GM12878 (cell line): ENCODE data around the gene RAD9A. TPM values are rescaled to one million over a fixed set of nuclear protein-coding genes. Genes with fewer than 3 reads are reported as not detected.

ENCODE experiments used
- ATAC-seq: fragments of 200-7000 bp; cut with Tn5 transposase; 3 replicates; pipeline ENCODE4 v1.9.1; 2020; ENCODE audit warnings: mild to moderate bottlenecking, moderate library complexity
- BruUV-seq: library from RNA; stranded (reverse); fragments of 400-500 nt; replicated peaks from 2 replicates; lab custom pipeline; 2021; lab: Mats Ljungman, UMichigan
- CTCF ChIA-PET: fragments of 300-600 bp; sonication (Branson Sonifier 250); formaldehyde crosslinking; extraction: SDS; loops from one replicate; lab custom pipeline; 2021; ENCODE audit warnings: inconsistent platforms; lab: Yijun Ruan, JAX
- POLR2A ChIA-PET: fragments of 350-600 bp; formaldehyde crosslinking; extraction: SDS; loops from one replicate; lab custom pipeline; 2021; ENCODE audit warnings: inconsistent platforms; lab: Charles Lee
- RAD21 ChIA-PET: fragments of 300-600 bp; sonication (Branson Sonifier 250); formaldehyde crosslinking; loops from one replicate; lab custom pipeline; 2023; ENCODE audit warnings: antibody characterized with exemption; ENCODE audit not compliant: unreplicated experiment; lab: Charles Lee
- SMC1A ChIA-PET: fragments of 300-600 bp; sonication (Branson Sonifier 250); formaldehyde crosslinking; loops from one replicate; lab custom pipeline; 2023; ENCODE audit not compliant: unreplicated experiment, uncharacterized antibody; lab: Charles Lee
- DNase-seq: peaks from one replicate; pipeline ENCODE4 v3.0.0-alpha.2; 2011; ENCODE audit warnings: low read depth, low spot score
- FAIRE-seq: peaks from 3 replicates; lab custom pipeline; 2011; peaks lifted over from hg19 to GRCh38; lab: Jason Lieb, UNC
- H2AFZ ChIP-seq: 2 replicates; pipeline ENCODE4 v1.6.0; 2011; ENCODE audit warnings: low read depth, low read length, control low read depth; ENCODE audit not compliant: control insufficient read depth
- H3K27ac ChIP-seq: 2 replicates; pipeline ENCODE4 v1.5.1; 2011; ENCODE audit warnings: control low read depth; ENCODE audit not compliant: control insufficient read depth, insufficient read depth
- H3K27me3 ChIP-seq, 2 experiments: replicated peaks in 1 of 2; 2 replicates each; pipeline versions ENCODE4 v1.6.0 to v1.6.1; 2011; ENCODE audit warnings: low read length in 1 of 2; ENCODE audit not compliant: control insufficient read depth in 2 of 2, insufficient read depth in 2 of 2
- H3K36me3 ChIP-seq, 2 experiments: 2 replicates each; pipeline ENCODE4 v1.5.1; 2011; ENCODE audit warnings: low read length in 1 of 2; ENCODE audit not compliant: control insufficient read depth in 2 of 2, insufficient read depth in 2 of 2
- H3K4me1 ChIP-seq: 2 replicates; pipeline ENCODE4 v1.6.1; 2011; ENCODE audit warnings: mild to moderate bottlenecking, low read length, moderate library complexity, mixed read lengths; ENCODE audit not compliant: control insufficient read depth, insufficient read depth
- H3K4me2 ChIP-seq: 2 replicates; pipeline ENCODE4 v1.6.0; 2011; ENCODE audit warnings: control low read depth; ENCODE audit not compliant: control insufficient read depth, insufficient read depth
- H3K4me3 ChIP-seq: fragments of 200-600 bp; sonication (generic); 2 replicates; pipeline ENCODE4 v1.5.1; 2016
- H3K79me2 ChIP-seq: 2 replicates; pipeline ENCODE4 v1.6.0; 2011; ENCODE audit warnings: low read length; ENCODE audit not compliant: control insufficient read depth, insufficient read depth
- H3K9ac ChIP-seq: 2 replicates; pipeline ENCODE4 v1.8.0; 2011; ENCODE audit warnings: low read length, control low read depth, mixed read lengths; ENCODE audit not compliant: control insufficient read depth, insufficient read depth
- H3K9me3 ChIP-seq: replicated peaks from 3 replicates; pipeline ENCODE4 v1.5.1; 2011; ENCODE audit warnings: mild to moderate bottlenecking, low read length; ENCODE audit not compliant: control insufficient read depth, insufficient read depth
- H4K20me1 ChIP-seq: 2 replicates; pipeline ENCODE4 v1.6.0; 2011; ENCODE audit not compliant: control insufficient read depth, insufficient read depth
- BCL11A ChIP-seq: IDR thresholded peaks from 2 replicates; pipeline ENCODE4 v1.6.1; 2011; ENCODE audit warnings: low read depth, low read length
- GATAD2B ChIP-seq: fragments of 450-650 bp; conservative IDR thresholded peaks from 2 replicates; pipeline ENCODE4 v1.6.1; 2017; ENCODE audit warnings: low read depth, mild to moderate bottlenecking, moderate library complexity
- KDM1A ChIP-seq: fragments of 200-600 bp; sonication (generic); IDR thresholded peaks from 2 replicates; pipeline ENCODE4 v1.6.1; 2016; ENCODE audit warnings: borderline replicate concordance
- NBN ChIP-seq: fragments of 450-650 bp; IDR thresholded peaks from 2 replicates; pipeline ENCODE4 v1.6.1; 2016
- POLR2AphosphoS2 ChIP-seq: IDR thresholded peaks from 2 replicates; pipeline ENCODE4 v1.6.1; 2011; ENCODE audit warnings: low read depth, mild to moderate bottlenecking, low read length, improper control_type of control experiment, moderate library complexity
- SMARCA5 ChIP-seq: fragments of 450-650 bp; IDR thresholded peaks from 2 replicates; pipeline ENCODE4 v1.6.1; 2017; ENCODE audit warnings: mild to moderate bottlenecking
- SUZ12 ChIP-seq: fragments of 200-600 bp; sonication (generic); IDR thresholded peaks from one replicate; pipeline ENCODE4 v1.6.1; 2018; ENCODE audit warnings: antibody characterized with exemption, mild to moderate bottlenecking; ENCODE audit not compliant: unreplicated experiment
- TBL1XR1 ChIP-seq: IDR thresholded peaks from 2 replicates; pipeline ENCODE4 v1.6.1; 2012; ENCODE audit warnings: low read depth, low read length, improper control_type of control experiment
- TCF12 ChIP-seq: IDR thresholded peaks from 2 replicates; pipeline ENCODE4 v1.6.1; 2011; ENCODE audit warnings: low read depth, mild to moderate bottlenecking, low read length
- ZNF274 ChIP-seq: IDR thresholded peaks from one replicate; pipeline ENCODE4 v1.8.0; 2011; ENCODE audit not compliant: insufficient read length, insufficient read depth
- WGBS: methylation state at CpG from one replicate; pipeline ENCODE4 v1.1.6; 2016; ENCODE audit warnings: low lambda C conversion rate; ENCODE audit not compliant: insufficient replicate concordance, insufficient coverage; ENCODE audit errors: missing lambda C conversion rate; 5-methylcytosine and 5-hydroxymethylcytosine counted together
- in situ Hi-C: fragments of 300-500 bp; cut with MboI; formaldehyde crosslinking; loops from 9 replicates; pipeline ENCODE4 v1.14.3; 2018; ENCODE audit warnings: mixed read lengths
- intact Hi-C: fragments of 100-400 bp; cut with micrococcal nuclease; formaldehyde crosslinking; loops from one replicate; pipeline ENCODE4 v1.14.2; 2022; ENCODE audit not compliant: unreplicated experiment
- polyA plus RNA-seq, 11 experiments: library from polyadenylated mRNA; depleted of rRNA in 4 of 11; unstranded in 6 of 11; stranded (reverse) in 5 of 11; fragments of >200 nt; fragmentation: Nextera tagmentation in 4 of 11; fragmentation: Illumina TruSeq in 1 of 11; extraction: Ambion mirVana in 4 of 11; extraction: Trizol in 1 of 11; gene quantifications; 1 replicate in 1 of 11; 2 replicates in 10 of 11; pipeline versions ENCODE4 v1.2.1 to v1.2.3, GENCODE V29; 2011 to 2016; ENCODE audit warnings: inconsistent platforms in 2 of 11, missing spikeins in 2 of 11, low read depth in 1 of 11
- total RNA-seq, 4 experiments: library from RNA; depleted of rRNA in 3 of 4; stranded (reverse); fragments of >200 nt in 3 of 4; fragmentation: Illumina TruSeq in 1 of 4; extraction: Trizol in 1 of 4; gene quantifications; 2 replicates each; pipeline versions ENCODE4 v1.2.1 to v1.2.3, GENCODE V29; 2013 to 2021
- TF ChIP-seq, protein P1 (sequence below): fragments of 150-350 bp; IDR thresholded peaks from 2 replicates; pipeline ENCODE4 v1.6.1; 2016; ENCODE audit warnings: low read depth, low read length
- TF ChIP-seq, protein P2 (sequence below): IDR thresholded peaks from 2 replicates; pipeline ENCODE4 v1.6.1; 2012; ENCODE audit warnings: mild to moderate bottlenecking, low read depth, low read length

The RAD9A gene
- total and polyA plus RNA-seq, 10 of the 15 experiments (the other 5 are each of a cell fraction or from before 2014, with no cell fraction given): 1.1 to 36.2 (median 19.8) TPM

- TF ChIP-seq KDM1A (no peak), NBN (no peak)
- TF ChIP-seq, protein P1, sequence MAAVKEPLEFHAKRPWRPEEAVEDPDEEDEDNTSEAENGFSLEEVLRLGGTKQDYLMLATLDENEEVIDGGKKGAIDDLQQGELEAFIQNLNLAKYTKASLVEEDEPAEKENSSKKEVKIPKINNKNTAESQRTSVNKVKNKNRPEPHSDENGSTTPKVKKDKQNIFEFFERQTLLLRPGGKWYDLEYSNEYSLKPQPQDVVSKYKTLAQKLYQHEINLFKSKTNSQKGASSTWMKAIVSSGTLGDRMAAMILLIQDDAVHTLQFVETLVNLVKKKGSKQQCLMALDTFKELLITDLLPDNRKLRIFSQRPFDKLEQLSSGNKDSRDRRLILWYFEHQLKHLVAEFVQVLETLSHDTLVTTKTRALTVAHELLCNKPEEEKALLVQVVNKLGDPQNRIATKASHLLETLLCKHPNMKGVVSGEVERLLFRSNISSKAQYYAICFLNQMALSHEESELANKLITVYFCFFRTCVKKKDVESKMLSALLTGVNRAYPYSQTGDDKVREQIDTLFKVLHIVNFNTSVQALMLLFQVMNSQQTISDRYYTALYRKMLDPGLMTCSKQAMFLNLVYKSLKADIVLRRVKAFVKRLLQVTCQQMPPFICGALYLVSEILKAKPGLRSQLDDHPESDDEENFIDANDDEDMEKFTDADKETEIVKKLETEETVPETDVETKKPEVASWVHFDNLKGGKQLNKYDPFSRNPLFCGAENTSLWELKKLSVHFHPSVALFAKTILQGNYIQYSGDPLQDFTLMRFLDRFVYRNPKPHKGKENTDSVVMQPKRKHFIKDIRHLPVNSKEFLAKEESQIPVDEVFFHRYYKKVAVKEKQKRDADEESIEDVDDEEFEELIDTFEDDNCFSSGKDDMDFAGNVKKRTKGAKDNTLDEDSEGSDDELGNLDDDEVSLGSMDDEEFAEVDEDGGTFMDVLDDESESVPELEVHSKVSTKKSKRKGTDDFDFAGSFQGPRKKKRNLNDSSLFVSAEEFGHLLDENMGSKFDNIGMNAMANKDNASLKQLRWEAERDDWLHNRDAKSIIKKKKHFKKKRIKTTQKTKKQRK: no peak
Observed at GRCh38 chr11:67364783-67365722, 26.7 kb upstream of the RAD9A start (continued).

DNA sequence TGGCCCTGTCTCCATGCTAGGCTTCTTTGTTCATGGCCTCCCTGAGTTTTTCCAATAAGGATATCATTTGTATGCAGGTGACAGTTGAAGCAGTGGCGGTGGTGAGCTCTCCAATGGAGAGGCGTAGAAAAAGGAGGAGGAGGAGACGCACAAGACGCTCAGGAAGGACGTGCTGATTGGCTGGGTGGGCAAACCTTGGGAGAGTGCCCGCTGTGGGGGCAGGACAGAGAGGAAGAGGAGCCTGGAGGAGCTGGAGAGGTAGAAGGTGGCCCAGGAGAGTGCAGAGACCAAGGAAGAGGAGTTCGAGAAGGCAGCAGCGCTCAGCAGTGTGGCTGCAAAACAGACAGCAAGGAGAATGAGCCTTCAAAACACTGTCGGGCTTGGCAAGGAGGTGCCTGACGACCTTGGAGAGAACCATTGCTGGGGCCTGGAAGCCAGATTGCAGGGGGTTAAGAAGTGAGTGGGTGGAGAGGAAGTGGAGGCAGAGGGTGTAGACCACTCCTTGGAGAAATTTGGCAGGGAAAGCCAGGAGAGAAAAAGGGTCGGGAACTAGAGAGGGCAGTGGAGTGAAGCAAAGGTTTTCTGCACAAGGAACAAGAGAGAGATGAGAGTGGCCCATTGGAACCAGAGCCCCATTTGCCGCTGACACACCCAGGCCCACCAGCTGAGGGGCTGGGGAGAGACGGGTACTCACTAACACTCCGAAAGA lies 25.9 kb upstream of the RAD9A start:
- ATAC-seq (no peak), DNase-seq (no peak), FAIRE-seq (no peak)
- 79% methylated on average over 14 of the region's 14 CpGs for WGBS
- H3K27me3 ChIP-seq: peaks cover 1 to 4% of the 10 kb centered on the region in 2 experiments; a peak in 3 of 4 replicates
- RAD21 ChIA-PET: interaction anchor here (1.1 kb wide), 1 partner anchor 15 kb away, joined by 3 read pairs; no protein-coding TSS in a partner anchor
- H2AFZ ChIP-seq: no peak overlapping the region
- H3K9me3 ChIP-seq: no peaks in the 10 kb centered on the region
- no peak overlapping the region for H3K27ac ChIP-seq
- intact Hi-C loops: no loop called here
- no peaks in the 10 kb centered on the region for H3K79me2 ChIP-seq
- CTCF ChIA-PET: interaction anchor here (0.9 to 26.2 kb wide), 4 partner anchors 9 to 14 kb away, joined by 3 to 1301 read pairs (median 10); partner anchors contain the start of genes CLCF1 and RAD9A
- POLR2A ChIA-PET: interaction anchor here (0.5 kb wide), 1 partner anchor 9 kb away, joined by 3 read pairs; no protein-coding TSS in a partner anchor
- in situ Hi-C loops: no loop called here
- H3K4me1 ChIP-seq: peaks cover 11% of the 10 kb centered on the region
- H3K4me3 ChIP-seq: no peak overlapping the region
- H4K20me1 ChIP-seq: peaks cover 5% of the 10 kb centered on the region; the same call in 1 of the 2 replicates
- H3K9ac ChIP-seq: no peak overlapping the region
- no peak overlapping the region for H3K4me2 ChIP-seq
- no peaks in the 10 kb centered on the region for H3K36me3 ChIP-seq
- BruUV-seq: no TSS peak
- SMC1A ChIA-PET: interaction anchor here (1.3 kb wide), 1 partner anchor 16 kb away, joined by 4 read pairs; no protein-coding TSS in a partner anchor
- no peak for TF ChIP-seq BCL11A
- TF ChIP-seq TBL1XR1: no peak
- TF ChIP-seq, protein P2, sequence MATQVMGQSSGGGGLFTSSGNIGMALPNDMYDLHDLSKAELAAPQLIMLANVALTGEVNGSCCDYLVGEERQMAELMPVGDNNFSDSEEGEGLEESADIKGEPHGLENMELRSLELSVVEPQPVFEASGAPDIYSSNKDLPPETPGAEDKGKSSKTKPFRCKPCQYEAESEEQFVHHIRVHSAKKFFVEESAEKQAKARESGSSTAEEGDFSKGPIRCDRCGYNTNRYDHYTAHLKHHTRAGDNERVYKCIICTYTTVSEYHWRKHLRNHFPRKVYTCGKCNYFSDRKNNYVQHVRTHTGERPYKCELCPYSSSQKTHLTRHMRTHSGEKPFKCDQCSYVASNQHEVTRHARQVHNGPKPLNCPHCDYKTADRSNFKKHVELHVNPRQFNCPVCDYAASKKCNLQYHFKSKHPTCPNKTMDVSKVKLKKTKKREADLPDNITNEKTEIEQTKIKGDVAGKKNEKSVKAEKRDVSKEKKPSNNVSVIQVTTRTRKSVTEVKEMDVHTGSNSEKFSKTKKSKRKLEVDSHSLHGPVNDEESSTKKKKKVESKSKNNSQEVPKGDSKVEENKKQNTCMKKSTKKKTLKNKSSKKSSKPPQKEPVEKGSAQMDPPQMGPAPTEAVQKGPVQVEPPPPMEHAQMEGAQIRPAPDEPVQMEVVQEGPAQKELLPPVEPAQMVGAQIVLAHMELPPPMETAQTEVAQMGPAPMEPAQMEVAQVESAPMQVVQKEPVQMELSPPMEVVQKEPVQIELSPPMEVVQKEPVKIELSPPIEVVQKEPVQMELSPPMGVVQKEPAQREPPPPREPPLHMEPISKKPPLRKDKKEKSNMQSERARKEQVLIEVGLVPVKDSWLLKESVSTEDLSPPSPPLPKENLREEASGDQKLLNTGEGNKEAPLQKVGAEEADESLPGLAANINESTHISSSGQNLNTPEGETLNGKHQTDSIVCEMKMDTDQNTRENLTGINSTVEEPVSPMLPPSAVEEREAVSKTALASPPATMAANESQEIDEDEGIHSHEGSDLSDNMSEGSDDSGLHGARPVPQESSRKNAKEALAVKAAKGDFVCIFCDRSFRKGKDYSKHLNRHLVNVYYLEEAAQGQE: no peak
- no peak for TF ChIP-seq ZNF274
- no peak for TF ChIP-seq SUZ12
- TF ChIP-seq TCF12: no peak
- TF ChIP-seq SMARCA5: no peak
- no peak for TF ChIP-seq POLR2AphosphoS2
- TF ChIP-seq GATAD2B: no peak
